Testis (tissue), 2 donors: ENCODE results near the gene PRDX4.

Experiments used
- POLR2A ChIP-seq: fragments of 450-650 bp; IDR thresholded peaks from one replicate; pipeline ENCODE4 v1.6.1; 2017; ENCODE audit warnings: antibody characterized with exemption, mild to moderate bottlenecking, moderate library complexity
- TF ChIP-seq, protein P1 (sequence below), 3 experiments: fragments of 450-650 bp in 2 of 3; fragments of 200-600 bp in 1 of 3; sonication (generic) in 1 of 3; IDR thresholded peaks; one replicate each; pipeline ENCODE4 v1.5.1; 2016 to 2019; ENCODE audit warnings: antibody characterized with exemption in 3 of 3, mild to moderate bottlenecking in 2 of 3, moderate library complexity in 1 of 3

DNA sequence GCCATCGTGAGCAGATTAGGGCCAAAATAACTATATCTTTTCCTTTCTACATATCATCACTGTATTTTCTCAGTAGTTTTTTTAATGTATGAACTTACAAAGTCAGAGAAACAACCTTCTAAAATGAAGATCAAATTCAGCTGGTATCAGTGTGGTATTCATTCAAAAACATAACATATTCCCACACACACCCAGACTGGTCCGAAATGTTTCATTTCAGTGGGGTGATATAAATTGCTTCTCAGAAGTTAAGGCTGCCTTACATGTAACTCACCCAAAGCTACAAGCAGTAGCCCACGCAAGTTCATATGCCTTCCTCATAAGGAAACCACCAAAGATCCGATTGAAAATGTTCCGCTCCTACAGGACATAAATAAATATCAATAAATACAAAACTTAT lies 37.9 kb downstream of the PRDX4 start:
- TF ChIP-seq, protein P1, sequence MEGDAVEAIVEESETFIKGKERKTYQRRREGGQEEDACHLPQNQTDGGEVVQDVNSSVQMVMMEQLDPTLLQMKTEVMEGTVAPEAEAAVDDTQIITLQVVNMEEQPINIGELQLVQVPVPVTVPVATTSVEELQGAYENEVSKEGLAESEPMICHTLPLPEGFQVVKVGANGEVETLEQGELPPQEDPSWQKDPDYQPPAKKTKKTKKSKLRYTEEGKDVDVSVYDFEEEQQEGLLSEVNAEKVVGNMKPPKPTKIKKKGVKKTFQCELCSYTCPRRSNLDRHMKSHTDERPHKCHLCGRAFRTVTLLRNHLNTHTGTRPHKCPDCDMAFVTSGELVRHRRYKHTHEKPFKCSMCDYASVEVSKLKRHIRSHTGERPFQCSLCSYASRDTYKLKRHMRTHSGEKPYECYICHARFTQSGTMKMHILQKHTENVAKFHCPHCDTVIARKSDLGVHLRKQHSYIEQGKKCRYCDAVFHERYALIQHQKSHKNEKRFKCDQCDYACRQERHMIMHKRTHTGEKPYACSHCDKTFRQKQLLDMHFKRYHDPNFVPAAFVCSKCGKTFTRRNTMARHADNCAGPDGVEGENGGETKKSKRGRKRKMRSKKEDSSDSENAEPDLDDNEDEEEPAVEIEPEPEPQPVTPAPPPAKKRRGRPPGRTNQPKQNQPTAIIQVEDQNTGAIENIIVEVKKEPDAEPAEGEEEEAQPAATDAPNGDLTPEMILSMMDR (IDR thresholded peaks at IDR 0.05): no peak
- no peak for TF ChIP-seq POLR2A
